Hepatocyte (in vitro differentiated cells): ENCODE data around the gene SEPHS2. TPM values are rescaled to one million over a fixed set of nuclear protein-coding genes. Genes with fewer than 3 reads are reported as not detected.
A peak's percentile ranks its signal among the peaks of the same experiment; 100 is the strongest.

Experiments used
- DNase-seq: peaks from one replicate; pipeline ENCODE4 v3.0.0-alpha.2; 2016; ENCODE audit warnings: low spot score
- H2AFZ ChIP-seq: fragments of 200-600 bp; sonication (generic); 2 replicates; pipeline ENCODE4 v1.6.0; 2016; ENCODE audit warnings: antibody characterized with exemption, mild to moderate bottlenecking
- H3K27ac ChIP-seq: fragments of 200-600 bp; sonication (generic); 2 replicates; pipeline ENCODE4 v1.5.1; 2016; ENCODE audit warnings: mild to moderate bottlenecking
- H3K27me3 ChIP-seq: fragments of 200-600 bp; sonication (generic); 2 replicates; pipeline ENCODE4 v1.6.1; 2016
- H3K36me3 ChIP-seq: fragments of 200-600 bp; sonication (generic); replicated peaks from 2 replicates; pipeline ENCODE4 v1.5.1; 2016; ENCODE audit warnings: low read depth; ENCODE audit not compliant: insufficient read depth
- H3K4me1 ChIP-seq: fragments of 200-600 bp; sonication (generic); 2 replicates; pipeline ENCODE4 v1.5.1; 2016; ENCODE audit warnings: mild to moderate bottlenecking, moderate library complexity; ENCODE audit not compliant: insufficient read depth
- H3K4me2 ChIP-seq: fragments of 200-600 bp; sonication (generic); 2 replicates; pipeline ENCODE4 v1.6.0; 2016
- H3K4me3 ChIP-seq: fragments of 200-600 bp; sonication (generic); 2 replicates; pipeline ENCODE4 v1.5.1; 2016; ENCODE audit warnings: mild to moderate bottlenecking
- H3K79me2 ChIP-seq: fragments of 200-600 bp; sonication (generic); 2 replicates; pipeline ENCODE4 v1.6.0; 2017; ENCODE audit warnings: mild to moderate bottlenecking
- H3K9me2 ChIP-seq: fragments of 200-600 bp; sonication (generic); replicated peaks from 2 replicates; pipeline ENCODE4 v1.6.0; 2017; ENCODE audit warnings: mild to moderate bottlenecking; ENCODE audit not compliant: insufficient read depth
- H3K9me3 ChIP-seq: fragments of 200-600 bp; sonication (generic); 2 replicates; pipeline ENCODE4 v1.5.1; 2016; ENCODE audit warnings: low read depth, mild to moderate bottlenecking
- H4K20me1 ChIP-seq: fragments of 200-600 bp; sonication (generic); 2 replicates; pipeline ENCODE4 v1.6.0; 2016; ENCODE audit warnings: mild to moderate bottlenecking; ENCODE audit not compliant: insufficient read depth, poor library complexity, severe bottlenecking
- EZH2 ChIP-seq: fragments of 200-600 bp; sonication (generic); IDR thresholded peaks from 2 replicates; pipeline ENCODE4 v1.6.1; 2016; ENCODE audit warnings: antibody characterized with exemption, mild to moderate bottlenecking, borderline replicate concordance
- EZH2phosphoT487 ChIP-seq: fragments of 200-600 bp; sonication (generic); IDR thresholded peaks from one replicate; pipeline ENCODE4 v1.6.1; 2018; ENCODE audit warnings: antibody characterized with exemption, mild to moderate bottlenecking, low read depth, moderate library complexity; ENCODE audit not compliant: unreplicated experiment, severe bottlenecking
- WGBS: methylation state at CpG from one replicate; pipeline ENCODE4 v1.1.6; 2016; ENCODE audit warnings: low lambda C conversion rate; ENCODE audit errors: missing lambda C conversion rate; 5-methylcytosine and 5-hydroxymethylcytosine counted together
- polyA plus RNA-seq: library from polyadenylated mRNA; unstranded; fragments of >200 nt; fragmentation: Nextera tagmentation; extraction: Ambion mirVana; gene quantifications from 2 replicates; pipeline ENCODE4 v1.2.1, GENCODE V29; 2016
- total RNA-seq: library from RNA; depleted of rRNA; stranded (reverse); fragments of >200 nt; gene quantifications from 2 replicates; pipeline ENCODE4 v1.2.3, GENCODE V29; 2014
- TF ChIP-seq, protein P1 (sequence below): fragments of 200-600 bp; sonication (generic); IDR thresholded peaks from 2 replicates; pipeline ENCODE4 v1.5.1; 2016; ENCODE audit warnings: antibody characterized with exemption, mild to moderate bottlenecking; ENCODE audit not compliant: poor library complexity

SEPHS2 gene
- total RNA-seq: 36.1 and 51.3 TPM in 2 replicates
- polyA plus RNA-seq: 69.2 and 81.0 TPM in 2 replicates

GRCh38 chr16:30445408-30446202 lies at the start of gene SEPHS2:
SEPHS2 (minus strand) TSS chr16:30445874; CDS start chr16:30445727, 147 bp downstream.
- Histone ChIP-seq H4K20me1 (no peaks in the 10 kb centered on the region), H3K27me3 (no peaks in the 10 kb centered on the region), H3K4me2 (peak within 1 kb of the TSS; percentile 95), H3K27ac (peak within 1 kb of the TSS; percentile 96), H3K36me3 (peaks cover 4% of the 10 kb centered on the region), H2AFZ (peak within 1 kb of the TSS; percentile 69), H3K9me2 (no peaks in the 10 kb centered on the region), H3K4me1 (peaks cover 19% of the 10 kb centered on the region), H3K79me2 (peaks cover 16% of the 10 kb centered on the region), H3K9me3 (peaks cover 14% of the 10 kb centered on the region), H3K4me3 (peak within 1 kb of the TSS; percentile 73)
- TF ChIP-seq EZH2phosphoT487: no peak
- TF ChIP-seq, protein P1, sequence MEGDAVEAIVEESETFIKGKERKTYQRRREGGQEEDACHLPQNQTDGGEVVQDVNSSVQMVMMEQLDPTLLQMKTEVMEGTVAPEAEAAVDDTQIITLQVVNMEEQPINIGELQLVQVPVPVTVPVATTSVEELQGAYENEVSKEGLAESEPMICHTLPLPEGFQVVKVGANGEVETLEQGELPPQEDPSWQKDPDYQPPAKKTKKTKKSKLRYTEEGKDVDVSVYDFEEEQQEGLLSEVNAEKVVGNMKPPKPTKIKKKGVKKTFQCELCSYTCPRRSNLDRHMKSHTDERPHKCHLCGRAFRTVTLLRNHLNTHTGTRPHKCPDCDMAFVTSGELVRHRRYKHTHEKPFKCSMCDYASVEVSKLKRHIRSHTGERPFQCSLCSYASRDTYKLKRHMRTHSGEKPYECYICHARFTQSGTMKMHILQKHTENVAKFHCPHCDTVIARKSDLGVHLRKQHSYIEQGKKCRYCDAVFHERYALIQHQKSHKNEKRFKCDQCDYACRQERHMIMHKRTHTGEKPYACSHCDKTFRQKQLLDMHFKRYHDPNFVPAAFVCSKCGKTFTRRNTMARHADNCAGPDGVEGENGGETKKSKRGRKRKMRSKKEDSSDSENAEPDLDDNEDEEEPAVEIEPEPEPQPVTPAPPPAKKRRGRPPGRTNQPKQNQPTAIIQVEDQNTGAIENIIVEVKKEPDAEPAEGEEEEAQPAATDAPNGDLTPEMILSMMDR: peak; percentile 49
- TF ChIP-seq EZH2: no peak
- WGBS: 4% methylated on average over 52 of the region's 59 CpGs
- DNase-seq: peak; percentile 96

- Histone ChIP-seq H3K27ac (no peak overlapping the region), H3K4me1 (no peaks in the 10 kb centered on the region), H4K20me1 (no peaks in the 10 kb centered on the region), H3K4me3 (no peak overlapping the region), H3K9me2 (no peaks in the 10 kb centered on the region), H3K79me2 (no peaks in the 10 kb centered on the region), H3K4me2 (no peak overlapping the region), H3K27me3 (no peaks in the 10 kb centered on the region), H3K36me3 (no peaks in the 10 kb centered on the region), H3K9me3 (no peaks in the 10 kb centered on the region), H2AFZ (no peak overlapping the region)
- no peak for DNase-seq
- WGBS: 73% methylated on average over 12 of the region's 12 CpGs
- TF ChIP-seq, protein P1: no peak
- TF ChIP-seq EZH2: no peak
- TF ChIP-seq EZH2phosphoT487: no peak
Observed at GRCh38 chr16:30494709-30495108, 49.0 kb upstream of the SEPHS2 start.

DNA sequence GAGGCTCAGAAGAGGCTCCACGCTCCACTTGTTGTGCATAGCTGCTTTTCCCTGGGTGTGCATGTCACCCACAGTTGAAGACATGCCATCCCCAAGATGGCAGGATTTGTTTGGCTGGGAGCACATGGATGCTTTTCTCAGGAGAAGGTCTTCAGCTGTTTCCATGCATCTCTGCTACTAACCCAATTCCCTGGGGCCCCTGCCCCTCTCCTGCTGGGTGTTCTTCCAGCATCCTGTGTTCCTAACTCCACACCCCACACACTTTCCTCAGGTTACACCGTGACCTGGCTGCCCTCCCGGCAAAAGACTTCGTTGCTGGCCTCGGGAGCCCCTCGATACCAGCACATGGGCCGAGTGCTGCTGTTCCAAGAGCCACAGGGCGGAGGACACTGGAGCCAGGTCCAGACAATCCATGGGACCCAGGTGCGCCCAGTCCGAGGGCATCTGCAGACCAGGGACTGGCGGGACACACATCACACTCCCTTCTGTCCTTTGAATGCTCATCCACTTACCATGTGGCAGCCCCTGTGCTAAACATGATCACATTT lies 48.3 kb upstream of the SEPHS2 start:
- no peaks in the 10 kb centered on the region for H3K9me3 ChIP-seq
- no peaks in the 10 kb centered on the region for H3K36me3 ChIP-seq
- DNase-seq: no peak
- 89% methylated on average over 11 of the region's 11 CpGs for WGBS
- no peaks in the 10 kb centered on the region for H4K20me1 ChIP-seq
- H3K9me2 ChIP-seq: no peaks in the 10 kb centered on the region
- no peak overlapping the region for H3K27ac ChIP-seq
- no peak overlapping the region for H3K4me3 ChIP-seq
- no peaks in the 10 kb centered on the region for H3K79me2 ChIP-seq
- H3K4me1 ChIP-seq: no peaks in the 10 kb centered on the region
- H3K27me3 ChIP-seq: no peaks in the 10 kb centered on the region
- H2AFZ ChIP-seq: no peak overlapping the region
- TF ChIP-seq EZH2: no peak
- TF ChIP-seq, protein P1: no peak
- no peak for TF ChIP-seq EZH2phosphoT487
- H3K4me2 ChIP-seq: no peak overlapping the region
